ENCODE results near the gene IL34. TPM values are rescaled to one million over a fixed set of nuclear protein-coding genes. Genes with fewer than 3 reads are reported as not detected.
"Not testable (repeated sequence)": the region's sequence is repeated elsewhere in the genome, so short reads cannot be mapped to it uniquely, and the experiment has no call there.

The IL34 gene
- total and polyA plus RNA-seq, 9 donors = 6.2 to 10.9 (median 8.1) TPM

DNA sequence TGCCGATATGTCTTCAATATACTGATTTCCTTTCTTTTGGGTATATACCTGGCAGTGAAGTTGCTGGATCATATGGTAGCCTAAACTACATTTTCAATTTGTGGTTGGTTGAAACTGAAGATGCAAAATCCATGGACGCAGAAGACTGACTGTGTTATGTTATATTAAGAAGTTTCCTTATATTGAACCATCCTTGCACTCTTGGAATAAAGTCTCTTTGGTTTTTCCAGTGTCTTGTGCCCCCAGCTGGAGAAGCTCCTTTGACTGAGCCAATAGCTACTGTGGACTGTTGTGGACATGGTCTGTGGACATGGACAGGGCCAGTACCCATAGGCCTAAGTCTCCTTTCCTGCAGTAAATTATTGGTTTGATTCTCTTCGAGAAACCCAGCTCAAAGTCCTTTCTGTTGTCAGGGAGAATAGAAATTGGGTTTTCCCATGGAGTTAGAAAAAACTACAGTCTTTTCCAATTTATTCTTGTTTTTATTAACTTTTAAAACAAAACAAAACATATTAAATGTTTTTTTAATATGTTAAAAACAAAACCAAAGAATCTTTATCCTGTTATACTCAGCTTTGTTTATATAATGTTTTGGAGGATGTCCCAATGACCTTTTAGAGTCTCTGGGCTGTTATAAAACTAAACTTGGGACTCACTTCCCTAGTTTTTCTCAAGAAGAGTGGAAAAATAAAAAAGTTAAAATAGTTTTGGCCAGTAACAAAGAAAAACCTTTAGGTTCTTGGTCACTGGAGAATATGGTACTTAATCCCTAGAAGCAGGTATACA, 15.2 kb upstream of the IL34 start:
- WGBS (ENCODE audit: insufficient coverage) = no CpG with 5 or more reads among the region's 3 CpGs
- peak; percentile 71 for DNase-seq
- Histone ChIP-seq H3K27me3 (ENCODE audit: control insufficient read depth, insufficient read depth, low read length) (no peaks in the 10 kb centered on the region), H3K27ac (ENCODE audit: low read length) (peak overlapping the region; percentile 20), H3K36me3 (ENCODE audit: control insufficient read depth, insufficient read depth, low read length) (no peaks in the 10 kb centered on the region), H3K9me3 (replicated peaks; ENCODE audit: control insufficient read depth, low read depth, low read length) (peaks cover 6% of the 10 kb centered on the region), H3K4me1 (ENCODE audit: control insufficient read depth, insufficient read depth, low read length) (no peaks in the 10 kb centered on the region), H3K4me3 (ENCODE audit: low read length) (no peak overlapping the region)

DNA sequence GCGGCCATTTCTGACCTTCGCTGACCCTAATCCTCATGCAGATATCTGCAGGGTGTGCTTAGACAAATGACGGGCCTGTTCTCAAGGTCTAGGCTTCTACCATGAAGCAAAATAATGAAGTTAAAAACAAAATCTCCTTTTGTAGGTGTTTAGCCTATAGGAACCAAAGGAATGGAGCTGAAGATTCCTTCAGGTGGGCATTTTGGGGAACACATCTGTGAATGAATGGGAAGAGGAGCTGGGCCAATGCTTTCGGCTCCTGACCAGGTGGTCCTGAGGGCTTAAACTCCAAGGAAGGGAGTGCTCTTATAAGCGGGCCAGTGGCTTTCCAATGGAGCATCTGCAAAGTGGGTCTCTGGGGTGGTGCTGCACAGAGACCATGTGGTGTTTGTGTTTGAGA, 14.1 kb upstream of the IL34 start:
- WGBS (ENCODE audit: insufficient coverage) = 86% methylated on average over 2 of the region's 5 CpGs
- Histone ChIP-seq H3K4me1 (ENCODE audit: control insufficient read depth, insufficient read depth, low read length) (no peaks in the 10 kb centered on the region), H3K36me3 (ENCODE audit: control insufficient read depth, insufficient read depth, low read length) (no peaks in the 10 kb centered on the region), H3K27me3 (ENCODE audit: control insufficient read depth, insufficient read depth, low read length) (no peaks in the 10 kb centered on the region), H3K27ac (ENCODE audit: low read length) (no peak overlapping the region), H3K9me3 (replicated peaks; ENCODE audit: control insufficient read depth, low read depth, low read length) (peaks cover 6% of the 10 kb centered on the region), H3K4me3 (ENCODE audit: low read length) (no peak overlapping the region)
- DNase-seq = no peak

- 96% methylated on average over 5 of the region's 10 CpGs for WGBS (ENCODE audit: insufficient coverage)
- not testable (repeated sequence) for H3K9me3 ChIP-seq (replicated peaks; ENCODE audit: control insufficient read depth, low read depth, low read length); H3K36me3 ChIP-seq (ENCODE audit: control insufficient read depth, insufficient read depth, low read length); H3K27ac ChIP-seq (ENCODE audit: low read length); H3K4me3 ChIP-seq (ENCODE audit: low read length); H3K27me3 ChIP-seq (ENCODE audit: control insufficient read depth, insufficient read depth, low read length); H3K4me1 ChIP-seq (ENCODE audit: control insufficient read depth, insufficient read depth, low read length); DNase-seq
Measured at GRCh38 chr16:70633617-70634016, 12.7 kb upstream of the IL34 start.

DNA sequence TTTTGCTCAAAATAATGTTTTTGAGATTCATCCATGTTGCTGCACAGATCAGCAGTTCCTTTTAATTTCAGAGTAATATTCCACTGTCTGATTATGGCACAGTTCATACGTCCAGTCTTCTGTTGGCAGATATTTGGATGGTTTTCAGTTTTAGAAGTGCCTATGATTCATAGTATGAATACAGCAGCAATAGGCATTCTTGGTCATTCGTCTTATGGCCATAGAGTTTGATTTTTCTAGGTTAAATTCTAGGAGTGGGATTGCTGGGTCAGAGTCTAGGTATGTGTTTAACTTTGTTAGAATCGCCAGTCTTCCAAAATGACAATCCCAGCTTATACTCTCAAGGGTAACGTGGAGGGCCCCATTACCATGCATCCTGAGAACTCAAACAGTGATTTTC, 11.5 kb upstream of the IL34 start:
- no CpG with 5 or more reads among the region's 4 CpGs for WGBS (ENCODE audit: insufficient coverage)
- H3K27me3 ChIP-seq (ENCODE audit: control insufficient read depth, insufficient read depth, low read length) = no peaks in the 10 kb centered on the region
- no peak for DNase-seq
- H3K4me3 ChIP-seq (ENCODE audit: low read length) = no peak overlapping the region
- no peaks in the 10 kb centered on the region for H3K4me1 ChIP-seq (ENCODE audit: control insufficient read depth, insufficient read depth, low read length)
- peaks cover 6% of the 10 kb centered on the region for H3K9me3 ChIP-seq (replicated peaks; ENCODE audit: control insufficient read depth, low read depth, low read length)
- H3K36me3 ChIP-seq (ENCODE audit: control insufficient read depth, insufficient read depth, low read length) = no peaks in the 10 kb centered on the region
- no peak overlapping the region for H3K27ac ChIP-seq (ENCODE audit: low read length)

DNA sequence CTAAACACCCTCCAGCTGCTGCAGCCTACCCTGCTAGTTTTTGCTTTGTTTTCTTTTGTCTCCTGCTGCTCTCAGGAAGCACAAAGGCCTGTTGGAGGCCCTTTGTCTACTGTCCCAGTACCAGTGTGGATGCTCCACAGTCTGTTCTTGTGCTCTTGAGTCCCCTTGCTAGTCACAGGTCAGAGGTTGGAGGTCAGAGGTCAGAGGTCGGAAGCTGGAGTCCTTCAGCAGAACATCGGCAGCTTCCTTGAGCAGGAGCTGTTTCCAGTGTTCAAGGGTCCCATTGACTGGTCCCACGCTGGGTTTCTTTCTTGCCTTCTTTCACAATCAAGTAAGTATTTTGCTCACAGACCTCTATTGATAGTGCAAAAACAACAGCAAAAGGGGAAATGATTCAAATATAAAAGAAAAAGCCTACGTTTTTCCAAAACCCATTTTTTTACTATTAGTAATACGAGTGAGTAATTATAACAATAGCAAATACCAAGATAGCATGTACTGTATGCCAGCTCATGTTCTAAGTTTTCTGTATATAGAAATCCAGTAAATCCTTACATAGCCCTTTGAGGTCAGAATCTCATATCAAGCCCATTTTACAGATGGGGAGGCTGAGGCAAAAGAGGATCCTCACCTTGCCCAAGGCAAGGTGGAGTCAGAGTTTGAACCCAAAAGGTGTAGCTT, 10.9 kb upstream of the IL34 start:
- Histone ChIP-seq H3K27ac (ENCODE audit: low read length) (no peak overlapping the region), H3K36me3 (ENCODE audit: control insufficient read depth, insufficient read depth, low read length) (no peaks in the 10 kb centered on the region), H3K27me3 (ENCODE audit: control insufficient read depth, insufficient read depth, low read length) (no peaks in the 10 kb centered on the region), H3K4me1 (ENCODE audit: control insufficient read depth, insufficient read depth, low read length) (no peaks in the 10 kb centered on the region), H3K9me3 (replicated peaks; ENCODE audit: control insufficient read depth, low read depth, low read length) (peaks cover 6% of the 10 kb centered on the region), H3K4me3 (ENCODE audit: low read length) (no peak overlapping the region)
- WGBS (ENCODE audit: insufficient coverage) = 50% methylated on average over 1 of the region's 5 CpGs
- no peak for DNase-seq

DNA sequence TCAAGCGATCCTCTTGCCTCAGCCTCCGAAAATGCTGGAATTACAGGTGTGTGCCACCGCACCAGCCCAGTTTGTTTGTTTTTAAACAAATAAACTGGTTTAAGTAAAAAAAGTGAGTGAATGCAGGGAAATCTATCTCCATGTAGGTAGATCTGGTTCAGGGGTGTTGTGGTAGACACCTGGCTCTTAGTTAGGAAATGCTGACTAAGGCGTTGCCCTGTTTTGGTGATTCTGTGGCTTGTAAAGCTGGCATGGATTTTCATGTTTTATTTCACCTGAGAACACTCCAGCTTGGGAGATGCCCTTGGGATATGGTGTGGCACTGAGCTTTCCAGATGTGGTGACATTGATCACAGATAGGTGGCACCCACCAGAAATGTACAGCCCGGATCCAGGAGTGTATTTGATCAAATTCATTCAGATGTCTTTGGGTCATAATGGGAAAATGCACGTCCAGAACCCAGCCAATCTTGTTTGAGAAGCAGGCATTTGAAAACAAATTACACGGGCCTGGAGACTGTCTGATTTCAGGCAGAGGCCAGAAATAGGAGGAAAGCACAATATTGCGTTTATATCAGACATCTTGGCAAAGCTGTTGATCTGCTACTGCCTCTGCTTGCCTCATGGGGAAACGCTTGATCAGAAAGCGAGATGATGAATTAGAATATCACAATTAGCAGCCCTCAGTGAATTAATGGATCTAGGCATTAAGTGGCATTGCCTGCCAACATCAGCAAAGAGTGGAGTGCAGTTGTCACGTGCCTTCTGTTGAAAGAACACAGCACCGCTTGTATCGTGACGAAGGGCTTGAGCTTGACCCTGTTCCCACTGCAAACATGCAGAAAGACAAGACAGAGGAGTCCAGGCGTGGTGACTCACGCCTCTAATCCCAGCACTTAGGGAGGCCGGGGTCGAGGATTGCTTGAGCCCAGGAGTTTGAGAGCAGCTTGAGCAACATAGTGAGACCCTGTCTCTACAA, 7.3 kb upstream of the IL34 start:
- 62% methylated on average over 15 of the region's 18 CpGs for WGBS (ENCODE audit: insufficient coverage)
- DNase-seq = peak; percentile 18
- no peak overlapping the region for H3K4me3 ChIP-seq (ENCODE audit: low read length)
- no peaks in the 10 kb centered on the region for H3K9me3 ChIP-seq (replicated peaks; ENCODE audit: control insufficient read depth, low read depth, low read length)
- no peaks in the 10 kb centered on the region for H3K27me3 ChIP-seq (ENCODE audit: control insufficient read depth, insufficient read depth, low read length)
- no peaks in the 10 kb centered on the region for H3K4me1 ChIP-seq (ENCODE audit: control insufficient read depth, insufficient read depth, low read length)
- H3K27ac ChIP-seq (ENCODE audit: low read length) = no peak overlapping the region
- H3K36me3 ChIP-seq (ENCODE audit: control insufficient read depth, insufficient read depth, low read length) = no peaks in the 10 kb centered on the region

GRCh38 chr16:70642633-70643032, 3.7 kb upstream of the IL34 start:
- Histone ChIP-seq H3K36me3 (ENCODE audit: control insufficient read depth, insufficient read depth, low read length) (peaks cover 4% of the 10 kb centered on the region), H3K4me1 (ENCODE audit: control insufficient read depth, insufficient read depth, low read length) (peaks cover 16% of the 10 kb centered on the region)
- no CpG with 5 or more reads among the region's 1 CpG for WGBS (ENCODE audit: insufficient coverage)

DNA sequence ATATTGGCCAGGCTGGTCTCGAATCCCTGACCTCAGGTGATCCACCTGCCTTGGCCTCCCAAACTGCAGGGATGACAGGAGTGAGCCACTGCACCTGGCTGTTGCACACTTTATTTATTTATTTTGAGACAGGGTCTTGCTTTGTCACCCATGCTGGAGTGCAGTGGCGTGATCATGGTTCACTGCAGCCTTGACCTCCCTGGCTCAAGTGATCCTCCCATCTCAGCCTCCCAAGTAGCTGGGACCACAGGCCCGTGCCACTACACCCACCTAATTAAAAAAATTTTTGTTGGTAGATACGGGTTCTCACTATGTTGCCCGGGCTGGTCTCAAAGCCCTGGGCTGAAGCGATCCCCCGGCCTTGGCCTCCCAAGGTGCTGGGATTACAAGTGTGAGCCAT, 3.1 kb upstream of the IL34 start:
- H3K9me3 ChIP-seq (replicated peaks; ENCODE audit: control insufficient read depth, low read depth, low read length); DNase-seq; H3K27ac ChIP-seq (ENCODE audit: low read length); H3K27me3 ChIP-seq (ENCODE audit: control insufficient read depth, insufficient read depth, low read length); H3K4me3 ChIP-seq (ENCODE audit: low read length); H3K36me3 ChIP-seq (ENCODE audit: control insufficient read depth, insufficient read depth, low read length): not testable (repeated sequence)
- H3K4me1 ChIP-seq (ENCODE audit: control insufficient read depth, insufficient read depth, low read length) = peaks cover 16% of the 10 kb centered on the region
- 57% methylated on average over 1 of the region's 7 CpGs for WGBS (ENCODE audit: insufficient coverage)

More at GRCh38 chr16:70642633-70643032, 3.7 kb upstream of the IL34 start:
- no peaks in the 10 kb centered on the region for H3K9me3 ChIP-seq (replicated peaks; ENCODE audit: control insufficient read depth, low read depth, low read length)
- H3K4me3 ChIP-seq (ENCODE audit: low read length) = no peak overlapping the region
- no peaks in the 10 kb centered on the region for H3K27me3 ChIP-seq (ENCODE audit: control insufficient read depth, insufficient read depth, low read length)
- DNase-seq = no peak
- H3K27ac ChIP-seq (ENCODE audit: low read length) = no peak overlapping the region

GRCh38 chr16:70644763-70645597, 1.4 kb upstream of the IL34 start:
- Histone ChIP-seq H3K4me3 (ENCODE audit: low read length) (no peak overlapping the region), H3K4me1 (ENCODE audit: control insufficient read depth, insufficient read depth, low read length) (peaks cover 16% of the 10 kb centered on the region), H3K9me3 (replicated peaks; ENCODE audit: control insufficient read depth, low read depth, low read length) (no peaks in the 10 kb centered on the region), H3K36me3 (ENCODE audit: control insufficient read depth, insufficient read depth, low read length) (peaks cover 4% of the 10 kb centered on the region), H3K27ac (ENCODE audit: low read length) (no peak overlapping the region), H3K27me3 (ENCODE audit: control insufficient read depth, insufficient read depth, low read length) (no peaks in the 10 kb centered on the region)
- no peak for DNase-seq
- 62% methylated on average over 8 of the region's 10 CpGs for WGBS (ENCODE audit: insufficient coverage)
